SK-MEL-5 (cell line): ENCODE results near the gene SOX13. TPM values are rescaled to one million over a fixed set of nuclear protein-coding genes. Genes with fewer than 3 reads are reported as not detected.

ENCODE experiments used
- DNase-seq: peaks from one replicate; pipeline ENCODE4 v3.0.0-alpha.2; 2016; ENCODE audit warnings: low read depth, low spot score
- in situ Hi-C: cut with HindIII; loops from 2 replicates; pipeline ENCODE4 v1.10.0; 2016; ENCODE audit warnings: low sequenced_read_pairs, high pct_unique_total_duplicates, low pct_unique_long_range_greater_than_20kb
- total RNA-seq: library from RNA; depleted of rRNA; stranded (reverse); fragments of >200 nt; shearing (Covaris generic); gene quantifications from 2 replicates; pipeline ENCODE4 v1.2.3, GENCODE V29; 2014

Gene SOX13
- total RNA-seq, 1 experiment from 2014 or later, result 7.7 TPM

- DNase-seq, result peak; percentile 90
- in situ Hi-C loops, result no loop called here
Observed at GRCh38 chr1:204114606-204115005, 41.7 kb downstream of the SOX13 start.

- in situ Hi-C loops, result no loop called here
- peak; percentile 22 for DNase-seq
Observed at GRCh38 chr1:204115116-204115515, 42.2 kb downstream of the SOX13 start.

GRCh38 chr1:204116539-204116938 lies 43.6 kb downstream of the SOX13 start:
- in situ Hi-C loops, result no loop called here

GRCh38 chr1:204121840-204122555 lies 49.1 kb downstream of the SOX13 start:
- in situ Hi-C loops, result no loop called here
- no peak for DNase-seq

More at GRCh38 chr1:204116539-204116938, 43.6 kb downstream of the SOX13 start:
- DNase-seq, result no peak

GRCh38 chr1:204123376-204123775 lies 50.5 kb downstream of the SOX13 start:
- in situ Hi-C loops, result no loop called here
- peak; percentile 58 for DNase-seq

- in situ Hi-C loops, result no loop called here
Observed at GRCh38 chr1:204124639-204125038, 51.7 kb downstream of the SOX13 start.

GRCh38 chr1:204125759-204126351 lies 52.9 kb downstream of the SOX13 start:
- DNase-seq, result no peak
- in situ Hi-C loops, result no loop called here

More at GRCh38 chr1:204124639-204125038, 51.7 kb downstream of the SOX13 start:
- no peak for DNase-seq

- DNase-seq, result no peak
- in situ Hi-C loops, result no loop called here
Observed at GRCh38 chr1:204126386-204126785, 53.5 kb downstream of the SOX13 start.

GRCh38 chr1:204126956-204127355 lies 54.0 kb downstream of the SOX13 start:
- in situ Hi-C loops, result no loop called here
- DNase-seq, result no peak

- in situ Hi-C loops, result no loop called here
- peak; percentile 80 for DNase-seq
Observed at GRCh38 chr1:204127597-204128242, 54.8 kb downstream of the SOX13 start.

GRCh38 chr1:204128464-204128963 lies 55.6 kb downstream of the SOX13 start:
- in situ Hi-C loops, result no loop called here
- DNase-seq, result no peak

- peak; percentile 70 for DNase-seq
- in situ Hi-C loops, result no loop called here
Observed at GRCh38 chr1:204128964-204129896, 56.3 kb downstream of the SOX13 start.

- in situ Hi-C loops, result no loop called here
- no peak for DNase-seq
Observed at GRCh38 chr1:204130178-204130577, 57.3 kb downstream of the SOX13 start.

GRCh38 chr1:204130981-204131892 lies 58.3 kb downstream of the SOX13 start:
- in situ Hi-C loops, result no loop called here
- no peak for DNase-seq

- in situ Hi-C loops, result no loop called here
- no peak for DNase-seq
Observed at GRCh38 chr1:204131978-204132377, 59.1 kb downstream of the SOX13 start.

GRCh38 chr1:204132718-204133117 lies 59.8 kb downstream of the SOX13 start:
- in situ Hi-C loops, result no loop called here
- no peak for DNase-seq

- no peak for DNase-seq
- in situ Hi-C loops, result no loop called here
Observed at GRCh38 chr1:204134103-204134502, 61.2 kb downstream of the SOX13 start.
